ENCODE measurements around the gene ADARB2. TPM values are rescaled to one million over a fixed set of nuclear protein-coding genes. Genes with fewer than 3 reads are reported as not detected.
A peak's percentile ranks its signal among the peaks of the same experiment; 100 is the strongest.

Gene ADARB2
- total and polyA plus RNA-seq, 4 donors = 0.55 to 0.70 (median 0.59) TPM; not detected in 1

DNA sequence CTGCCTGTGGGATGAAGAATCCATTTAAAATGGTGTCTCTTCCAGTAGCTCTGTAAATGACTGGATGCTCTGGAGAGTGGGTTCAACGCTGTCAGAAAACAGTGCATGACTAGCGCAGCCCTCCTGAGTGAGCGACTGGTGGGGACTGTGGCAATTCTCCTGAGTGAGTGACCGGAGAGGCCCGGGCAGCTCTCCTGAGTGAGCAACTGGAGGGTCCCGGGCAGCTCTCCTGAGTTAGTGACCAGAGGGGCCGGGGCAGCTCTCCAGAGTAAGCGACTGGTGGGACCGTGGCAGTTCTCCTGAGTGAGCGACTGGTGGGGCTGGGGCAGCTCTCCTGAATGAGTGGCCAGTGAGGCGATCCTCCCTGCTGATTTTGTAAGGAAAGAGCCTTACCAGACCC, 595.6 kb downstream of the ADARB2 start:
- peaks cover 0 to 11% (median 6%) of the 10 kb centered on the region in 4 donors for H3K9me3 ChIP-seq (ENCODE audit: control insufficient read depth in 4 of 4, low read length in 3 of 4)
- 91% methylated on average over 11 of the region's 11 CpGs for WGBS
- TF ChIP-seq, protein P1, sequence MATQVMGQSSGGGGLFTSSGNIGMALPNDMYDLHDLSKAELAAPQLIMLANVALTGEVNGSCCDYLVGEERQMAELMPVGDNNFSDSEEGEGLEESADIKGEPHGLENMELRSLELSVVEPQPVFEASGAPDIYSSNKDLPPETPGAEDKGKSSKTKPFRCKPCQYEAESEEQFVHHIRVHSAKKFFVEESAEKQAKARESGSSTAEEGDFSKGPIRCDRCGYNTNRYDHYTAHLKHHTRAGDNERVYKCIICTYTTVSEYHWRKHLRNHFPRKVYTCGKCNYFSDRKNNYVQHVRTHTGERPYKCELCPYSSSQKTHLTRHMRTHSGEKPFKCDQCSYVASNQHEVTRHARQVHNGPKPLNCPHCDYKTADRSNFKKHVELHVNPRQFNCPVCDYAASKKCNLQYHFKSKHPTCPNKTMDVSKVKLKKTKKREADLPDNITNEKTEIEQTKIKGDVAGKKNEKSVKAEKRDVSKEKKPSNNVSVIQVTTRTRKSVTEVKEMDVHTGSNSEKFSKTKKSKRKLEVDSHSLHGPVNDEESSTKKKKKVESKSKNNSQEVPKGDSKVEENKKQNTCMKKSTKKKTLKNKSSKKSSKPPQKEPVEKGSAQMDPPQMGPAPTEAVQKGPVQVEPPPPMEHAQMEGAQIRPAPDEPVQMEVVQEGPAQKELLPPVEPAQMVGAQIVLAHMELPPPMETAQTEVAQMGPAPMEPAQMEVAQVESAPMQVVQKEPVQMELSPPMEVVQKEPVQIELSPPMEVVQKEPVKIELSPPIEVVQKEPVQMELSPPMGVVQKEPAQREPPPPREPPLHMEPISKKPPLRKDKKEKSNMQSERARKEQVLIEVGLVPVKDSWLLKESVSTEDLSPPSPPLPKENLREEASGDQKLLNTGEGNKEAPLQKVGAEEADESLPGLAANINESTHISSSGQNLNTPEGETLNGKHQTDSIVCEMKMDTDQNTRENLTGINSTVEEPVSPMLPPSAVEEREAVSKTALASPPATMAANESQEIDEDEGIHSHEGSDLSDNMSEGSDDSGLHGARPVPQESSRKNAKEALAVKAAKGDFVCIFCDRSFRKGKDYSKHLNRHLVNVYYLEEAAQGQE (IDR thresholded peaks at IDR 0.05) = no peak

DNA sequence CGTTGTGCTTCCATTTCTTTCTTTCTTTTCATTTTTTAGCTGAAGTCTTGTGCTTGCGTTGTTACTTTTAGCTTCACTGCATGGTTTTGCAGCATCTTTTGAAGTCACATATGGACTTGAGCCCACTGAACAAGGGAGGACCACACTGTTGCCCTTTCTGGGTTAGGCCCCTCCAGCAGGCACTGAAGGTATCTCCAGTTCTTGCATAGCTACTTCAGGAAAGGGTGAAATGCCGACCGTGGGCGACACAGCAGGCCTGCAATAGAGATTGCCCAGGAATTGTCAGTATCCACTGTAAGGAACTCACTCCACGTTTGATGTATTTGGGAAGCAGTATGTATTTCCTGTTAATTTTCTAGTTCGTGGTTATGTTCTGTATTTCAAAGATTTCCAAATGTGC, 596.1 kb downstream of the ADARB2 start:
- H3K27ac ChIP-seq (ENCODE audit: low read depth in 1 of 2, low read length in 2 of 2) = no peak overlapping the region
- TF ChIP-seq, protein P2, sequence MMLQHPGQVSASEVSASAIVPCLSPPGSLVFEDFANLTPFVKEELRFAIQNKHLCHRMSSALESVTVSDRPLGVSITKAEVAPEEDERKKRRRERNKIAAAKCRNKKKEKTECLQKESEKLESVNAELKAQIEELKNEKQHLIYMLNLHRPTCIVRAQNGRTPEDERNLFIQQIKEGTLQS (IDR thresholded peaks at IDR 0.05) = no peak
- TF ChIP-seq HNF4G (IDR thresholded peaks at IDR 0.05) (no peak), JUND (IDR thresholded peaks at IDR 0.05) (no peak), EGR1 (IDR thresholded peaks at IDR 0.05; ENCODE audit: low read depth in 2 of 2) (no peak), RAD21 (IDR thresholded peaks at IDR 0.05) (no peak), RXRA (IDR thresholded peaks at IDR 0.05) (no peak), NR2F2 (IDR thresholded peaks at IDR 0.05) (no peak)
- TF ChIP-seq, protein P3, sequence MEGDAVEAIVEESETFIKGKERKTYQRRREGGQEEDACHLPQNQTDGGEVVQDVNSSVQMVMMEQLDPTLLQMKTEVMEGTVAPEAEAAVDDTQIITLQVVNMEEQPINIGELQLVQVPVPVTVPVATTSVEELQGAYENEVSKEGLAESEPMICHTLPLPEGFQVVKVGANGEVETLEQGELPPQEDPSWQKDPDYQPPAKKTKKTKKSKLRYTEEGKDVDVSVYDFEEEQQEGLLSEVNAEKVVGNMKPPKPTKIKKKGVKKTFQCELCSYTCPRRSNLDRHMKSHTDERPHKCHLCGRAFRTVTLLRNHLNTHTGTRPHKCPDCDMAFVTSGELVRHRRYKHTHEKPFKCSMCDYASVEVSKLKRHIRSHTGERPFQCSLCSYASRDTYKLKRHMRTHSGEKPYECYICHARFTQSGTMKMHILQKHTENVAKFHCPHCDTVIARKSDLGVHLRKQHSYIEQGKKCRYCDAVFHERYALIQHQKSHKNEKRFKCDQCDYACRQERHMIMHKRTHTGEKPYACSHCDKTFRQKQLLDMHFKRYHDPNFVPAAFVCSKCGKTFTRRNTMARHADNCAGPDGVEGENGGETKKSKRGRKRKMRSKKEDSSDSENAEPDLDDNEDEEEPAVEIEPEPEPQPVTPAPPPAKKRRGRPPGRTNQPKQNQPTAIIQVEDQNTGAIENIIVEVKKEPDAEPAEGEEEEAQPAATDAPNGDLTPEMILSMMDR (IDR thresholded peaks at IDR 0.05; ENCODE audit: low read depth, low read length, missing input control) = no peak
- TF ChIP-seq, protein P4, sequence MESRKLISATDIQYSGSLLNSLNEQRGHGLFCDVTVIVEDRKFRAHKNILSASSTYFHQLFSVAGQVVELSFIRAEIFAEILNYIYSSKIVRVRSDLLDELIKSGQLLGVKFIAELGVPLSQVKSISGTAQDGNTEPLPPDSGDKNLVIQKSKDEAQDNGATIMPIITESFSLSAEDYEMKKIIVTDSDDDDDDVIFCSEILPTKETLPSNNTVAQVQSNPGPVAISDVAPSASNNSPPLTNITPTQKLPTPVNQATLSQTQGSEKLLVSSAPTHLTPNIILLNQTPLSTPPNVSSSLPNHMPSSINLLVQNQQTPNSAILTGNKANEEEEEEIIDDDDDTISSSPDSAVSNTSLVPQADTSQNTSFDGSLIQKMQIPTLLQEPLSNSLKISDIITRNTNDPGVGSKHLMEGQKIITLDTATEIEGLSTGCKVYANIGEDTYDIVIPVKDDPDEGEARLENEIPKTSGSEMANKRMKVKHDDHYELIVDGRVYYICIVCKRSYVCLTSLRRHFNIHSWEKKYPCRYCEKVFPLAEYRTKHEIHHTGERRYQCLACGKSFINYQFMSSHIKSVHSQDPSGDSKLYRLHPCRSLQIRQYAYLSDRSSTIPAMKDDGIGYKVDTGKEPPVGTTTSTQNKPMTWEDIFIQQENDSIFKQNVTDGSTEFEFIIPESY (IDR thresholded peaks at IDR 0.05) = no peak
- no peaks in the 10 kb centered on the region for H3K36me3 ChIP-seq (ENCODE audit: control insufficient read depth in 4 of 4, insufficient read depth in 3 of 4, low read depth in 1 of 4, low read length in 3 of 4)
- no peak overlapping the region for H3K4me3 ChIP-seq (ENCODE audit: low read depth in 1 of 3, low read length in 3 of 3)
- no peaks in the 10 kb centered on the region for H3K4me1 ChIP-seq (ENCODE audit: control insufficient read depth in 4 of 4, insufficient read depth in 4 of 4, low read length in 3 of 4)
- peaks cover 0 to 11% (median 6%) of the 10 kb centered on the region in 4 donors for H3K9me3 ChIP-seq (ENCODE audit: control insufficient read depth in 4 of 4, low read length in 3 of 4)
- no peaks in the 10 kb centered on the region for H3K27me3 ChIP-seq (ENCODE audit: control insufficient read depth in 4 of 4, insufficient read depth in 4 of 4, low read length in 3 of 4)
- no peak overlapping the region for H3K9ac ChIP-seq (ENCODE audit: low read depth in 1 of 2, low read length in 2 of 2)
- WGBS = 71% methylated on average over 7 of the region's 7 CpGs
- DNase-seq (ENCODE audit: low spot score) = peak; percentile 1

More for the DNA sequence above, 595.6 kb downstream of the ADARB2 start:
- peak; percentile 22 for DNase-seq (ENCODE audit: low spot score)
- Histone ChIP-seq H3K4me3 (ENCODE audit: low read depth in 1 of 3, low read length in 3 of 3) (no peak overlapping the region), H3K27ac (ENCODE audit: low read depth in 1 of 2, low read length in 2 of 2) (no peak overlapping the region), H3K9ac (ENCODE audit: low read depth in 1 of 2, low read length in 2 of 2) (no peak overlapping the region), H3K36me3 (ENCODE audit: control insufficient read depth in 4 of 4, insufficient read depth in 3 of 4, low read depth in 1 of 4, low read length in 3 of 4) (no peaks in the 10 kb centered on the region), H3K27me3 (ENCODE audit: control insufficient read depth in 4 of 4, insufficient read depth in 4 of 4, low read length in 3 of 4) (no peaks in the 10 kb centered on the region), H3K4me1 (ENCODE audit: control insufficient read depth in 4 of 4, insufficient read depth in 4 of 4, low read length in 3 of 4) (no peaks in the 10 kb centered on the region)

DNA sequence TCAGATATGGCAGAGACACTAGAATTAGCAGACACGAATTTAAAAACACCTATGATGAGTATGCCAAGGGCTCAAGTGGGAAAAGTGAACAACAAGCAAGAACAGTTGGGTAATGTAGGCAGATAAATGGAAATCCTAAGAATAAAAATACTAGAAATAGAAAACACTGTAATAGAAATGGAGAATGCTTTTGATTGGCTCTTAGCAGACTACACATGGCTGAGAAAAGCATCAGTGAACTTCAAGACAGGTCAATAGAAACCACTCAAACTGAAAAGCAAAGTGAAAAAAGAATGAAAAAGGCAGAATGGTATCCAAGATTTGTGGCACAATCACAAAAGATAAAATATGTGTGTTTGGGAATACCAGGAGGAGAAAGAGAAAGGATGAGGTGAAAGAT, 598.8 kb downstream of the ADARB2 start:
- H3K4me1 ChIP-seq (ENCODE audit: control insufficient read depth in 4 of 4, insufficient read depth in 4 of 4, low read length in 3 of 4) = no peaks in the 10 kb centered on the region
- no peak overlapping the region for H3K27ac ChIP-seq (ENCODE audit: low read depth in 1 of 2, low read length in 2 of 2)
- no peaks in the 10 kb centered on the region for H3K27me3 ChIP-seq (ENCODE audit: control insufficient read depth in 4 of 4, insufficient read depth in 4 of 4, low read length in 3 of 4)
- TF ChIP-seq EGR1 (IDR thresholded peaks at IDR 0.05; ENCODE audit: low read depth in 2 of 2) = no peak
- no peak for TF ChIP-seq RAD21 (IDR thresholded peaks at IDR 0.05)
- TF ChIP-seq, protein P5, sequence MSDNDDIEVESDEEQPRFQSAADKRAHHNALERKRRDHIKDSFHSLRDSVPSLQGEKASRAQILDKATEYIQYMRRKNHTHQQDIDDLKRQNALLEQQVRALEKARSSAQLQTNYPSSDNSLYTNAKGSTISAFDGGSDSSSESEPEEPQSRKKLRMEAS (IDR thresholded peaks at IDR 0.05) = no peak
- TF ChIP-seq HNF4G (IDR thresholded peaks at IDR 0.05) = no peak
- TF ChIP-seq, protein P4 (IDR thresholded peaks at IDR 0.05) = no peak
- H3K36me3 ChIP-seq (ENCODE audit: control insufficient read depth in 4 of 4, insufficient read depth in 3 of 4, low read depth in 1 of 4, low read length in 3 of 4) = no peaks in the 10 kb centered on the region
- H3K9me3 ChIP-seq (ENCODE audit: control insufficient read depth in 4 of 4, low read length in 3 of 4) = peaks cover 0 to 3% (median 2%) of the 10 kb centered on the region in 4 donors
- WGBS = 66% methylated on average over 1 of the region's 1 CpG
- H3K9ac ChIP-seq (ENCODE audit: low read depth in 1 of 2, low read length in 2 of 2) = no peak overlapping the region
- H3K4me3 ChIP-seq (ENCODE audit: low read depth in 1 of 3, low read length in 3 of 3) = no peak overlapping the region
- DNase-seq (ENCODE audit: low spot score) = no peak
